Measurements from ENCODE around the gene EXOC4. TPM values are rescaled to one million over a fixed set of nuclear protein-coding genes. Genes with fewer than 3 reads are reported as not detected.

EXOC4 gene
- total RNA-seq, 1 experiment from 2014 or later, result 71.0 TPM

DNA sequence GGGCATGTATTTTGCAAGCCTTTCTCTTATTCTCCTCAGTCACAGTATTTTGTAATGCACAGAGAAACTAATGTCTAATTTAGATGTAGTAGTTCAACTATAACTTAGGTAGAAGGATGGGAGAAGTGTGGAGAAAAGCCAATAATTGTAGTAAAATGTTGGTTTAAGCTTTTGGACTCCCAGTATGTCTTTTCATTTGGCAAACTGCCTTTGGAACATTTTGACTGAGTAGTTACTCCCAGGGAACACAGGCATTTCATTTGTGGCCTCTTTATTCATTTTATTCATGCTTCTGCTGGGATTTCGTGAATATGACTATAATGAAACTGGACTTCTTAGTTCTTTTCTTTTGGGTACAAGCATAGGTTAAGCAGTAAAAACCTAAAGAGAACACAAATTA is 79.0 kb downstream of the EXOC4 start:
- Histone ChIP-seq H3K27ac (ENCODE audit: low read length) (no peak overlapping the region), H3K9me3 (ENCODE audit: control insufficient read depth, insufficient read depth, low read depth, low read length) (no peaks in the 10 kb centered on the region), H3K27me3 (ENCODE audit: control insufficient read depth, insufficient read depth, low read length) (no peaks in the 10 kb centered on the region), H3K36me3 (ENCODE audit: control insufficient read depth, insufficient read depth, low read length) (no peaks in the 10 kb centered on the region), H3K4me3 (ENCODE audit: low read depth in 2 of 2, low read length in 2 of 2) (no peak overlapping the region), H3K4me1 (ENCODE audit: control insufficient read depth, insufficient read depth, low read length) (no peaks in the 10 kb centered on the region)
- BruUV-seq (replicated peaks), result no TSS peak
- TF ChIP-seq, protein P1, sequence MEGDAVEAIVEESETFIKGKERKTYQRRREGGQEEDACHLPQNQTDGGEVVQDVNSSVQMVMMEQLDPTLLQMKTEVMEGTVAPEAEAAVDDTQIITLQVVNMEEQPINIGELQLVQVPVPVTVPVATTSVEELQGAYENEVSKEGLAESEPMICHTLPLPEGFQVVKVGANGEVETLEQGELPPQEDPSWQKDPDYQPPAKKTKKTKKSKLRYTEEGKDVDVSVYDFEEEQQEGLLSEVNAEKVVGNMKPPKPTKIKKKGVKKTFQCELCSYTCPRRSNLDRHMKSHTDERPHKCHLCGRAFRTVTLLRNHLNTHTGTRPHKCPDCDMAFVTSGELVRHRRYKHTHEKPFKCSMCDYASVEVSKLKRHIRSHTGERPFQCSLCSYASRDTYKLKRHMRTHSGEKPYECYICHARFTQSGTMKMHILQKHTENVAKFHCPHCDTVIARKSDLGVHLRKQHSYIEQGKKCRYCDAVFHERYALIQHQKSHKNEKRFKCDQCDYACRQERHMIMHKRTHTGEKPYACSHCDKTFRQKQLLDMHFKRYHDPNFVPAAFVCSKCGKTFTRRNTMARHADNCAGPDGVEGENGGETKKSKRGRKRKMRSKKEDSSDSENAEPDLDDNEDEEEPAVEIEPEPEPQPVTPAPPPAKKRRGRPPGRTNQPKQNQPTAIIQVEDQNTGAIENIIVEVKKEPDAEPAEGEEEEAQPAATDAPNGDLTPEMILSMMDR (IDR thresholded peaks at IDR 0.05), result no peak
- TF ChIP-seq, protein P2, sequence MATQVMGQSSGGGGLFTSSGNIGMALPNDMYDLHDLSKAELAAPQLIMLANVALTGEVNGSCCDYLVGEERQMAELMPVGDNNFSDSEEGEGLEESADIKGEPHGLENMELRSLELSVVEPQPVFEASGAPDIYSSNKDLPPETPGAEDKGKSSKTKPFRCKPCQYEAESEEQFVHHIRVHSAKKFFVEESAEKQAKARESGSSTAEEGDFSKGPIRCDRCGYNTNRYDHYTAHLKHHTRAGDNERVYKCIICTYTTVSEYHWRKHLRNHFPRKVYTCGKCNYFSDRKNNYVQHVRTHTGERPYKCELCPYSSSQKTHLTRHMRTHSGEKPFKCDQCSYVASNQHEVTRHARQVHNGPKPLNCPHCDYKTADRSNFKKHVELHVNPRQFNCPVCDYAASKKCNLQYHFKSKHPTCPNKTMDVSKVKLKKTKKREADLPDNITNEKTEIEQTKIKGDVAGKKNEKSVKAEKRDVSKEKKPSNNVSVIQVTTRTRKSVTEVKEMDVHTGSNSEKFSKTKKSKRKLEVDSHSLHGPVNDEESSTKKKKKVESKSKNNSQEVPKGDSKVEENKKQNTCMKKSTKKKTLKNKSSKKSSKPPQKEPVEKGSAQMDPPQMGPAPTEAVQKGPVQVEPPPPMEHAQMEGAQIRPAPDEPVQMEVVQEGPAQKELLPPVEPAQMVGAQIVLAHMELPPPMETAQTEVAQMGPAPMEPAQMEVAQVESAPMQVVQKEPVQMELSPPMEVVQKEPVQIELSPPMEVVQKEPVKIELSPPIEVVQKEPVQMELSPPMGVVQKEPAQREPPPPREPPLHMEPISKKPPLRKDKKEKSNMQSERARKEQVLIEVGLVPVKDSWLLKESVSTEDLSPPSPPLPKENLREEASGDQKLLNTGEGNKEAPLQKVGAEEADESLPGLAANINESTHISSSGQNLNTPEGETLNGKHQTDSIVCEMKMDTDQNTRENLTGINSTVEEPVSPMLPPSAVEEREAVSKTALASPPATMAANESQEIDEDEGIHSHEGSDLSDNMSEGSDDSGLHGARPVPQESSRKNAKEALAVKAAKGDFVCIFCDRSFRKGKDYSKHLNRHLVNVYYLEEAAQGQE (IDR thresholded peaks at IDR 0.05; ENCODE audit: insufficient read depth in 1 of 2, low read depth in 2 of 2, low read length in 1 of 2), result no peak
- TF ChIP-seq TCF7L2 (IDR thresholded peaks at IDR 0.05; ENCODE audit: low read depth, low read length), result no peak
- no peak for TF ChIP-seq POLR2AphosphoS5 (IDR thresholded peaks at IDR 0.05; ENCODE audit: low read depth, low read length)
- TF ChIP-seq SIN3A (IDR thresholded peaks at IDR 0.05; ENCODE audit: borderline replicate concordance, insufficient read depth, low read depth, low read length), result no peak
- ATAC-seq, result no peak
- in situ Hi-C loops (cut with HindIII; ENCODE audit: low pct_unique_long_range_greater_than_20kb, low sequenced_read_pairs) (no loop called here), intact Hi-C loops (cut with micrococcal nuclease; ENCODE audit: unreplicated experiment) (no loop called here)
- no peak for DNase-seq (ENCODE audit: low read depth, low spot score)
- ChIA-PET CTCF (no interaction called here), POLR2A (no interaction called here)

DNA sequence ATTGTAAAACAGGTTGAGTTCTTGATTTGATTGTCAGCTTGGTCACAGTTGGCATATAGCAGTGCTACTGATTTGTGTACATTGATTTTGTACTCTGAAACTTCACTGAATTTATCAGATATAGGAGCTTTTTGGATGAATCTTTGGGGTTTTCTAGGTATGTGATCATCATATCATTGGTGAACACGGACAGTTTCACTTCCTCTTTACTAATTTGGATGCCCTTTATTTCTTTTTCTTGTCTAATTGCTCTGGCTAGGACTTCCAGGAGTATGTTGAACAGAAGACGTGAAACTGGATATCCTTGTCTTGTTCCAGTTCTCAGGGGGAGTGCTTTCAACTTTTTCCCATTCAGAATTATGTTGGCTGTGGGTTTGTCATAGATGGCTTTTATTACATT is 86.9 kb downstream of the EXOC4 start:
- no TSS peak for BruUV-seq (replicated peaks)
- DNase-seq (ENCODE audit: low read depth, low spot score) (no peak), ATAC-seq (no peak)
- ChIA-PET CTCF (interaction anchor here (0.7 kb wide), 1 partner anchor 711 kb away, joined by 3 read pairs; no protein-coding TSS in a partner anchor), POLR2A (no interaction called here)
- no peak overlapping the region for H3K4me3 ChIP-seq (ENCODE audit: low read depth in 2 of 2, low read length in 2 of 2)
- H3K9me3 ChIP-seq (ENCODE audit: control insufficient read depth, insufficient read depth, low read depth, low read length), result 0 out of 2 replicates have a peak, but pooled peaks cover 2% of the 10 kb centered on the region
- no peaks in the 10 kb centered on the region for H3K4me1 ChIP-seq (ENCODE audit: control insufficient read depth, insufficient read depth, low read length)
- intact Hi-C loops (cut with micrococcal nuclease; ENCODE audit: unreplicated experiment) (no loop called here), in situ Hi-C loops (cut with HindIII; ENCODE audit: low pct_unique_long_range_greater_than_20kb, low sequenced_read_pairs) (no loop called here)
- H3K36me3 ChIP-seq (ENCODE audit: control insufficient read depth, insufficient read depth, low read length), result no peaks in the 10 kb centered on the region
- H3K27me3 ChIP-seq (ENCODE audit: control insufficient read depth, insufficient read depth, low read length), result no peaks in the 10 kb centered on the region
- TF ChIP-seq, protein P1 (IDR thresholded peaks at IDR 0.05), result no peak
- TF ChIP-seq SIN3A (IDR thresholded peaks at IDR 0.05; ENCODE audit: borderline replicate concordance, insufficient read depth, low read depth, low read length) (no peak), TCF7L2 (IDR thresholded peaks at IDR 0.05; ENCODE audit: low read depth, low read length) (no peak), POLR2AphosphoS5 (IDR thresholded peaks at IDR 0.05; ENCODE audit: low read depth, low read length) (no peak)
- TF ChIP-seq, protein P2 (IDR thresholded peaks at IDR 0.05; ENCODE audit: insufficient read depth in 1 of 2, low read depth in 2 of 2, low read length in 1 of 2), result no peak
- no peak overlapping the region for H3K27ac ChIP-seq (ENCODE audit: low read length)

All from Panc1 (cell line).